HepG2 (cell line): ENCODE data around the gene CTRB2. TPM values are rescaled to one million over a fixed set of nuclear protein-coding genes. Genes with fewer than 3 reads are reported as not detected.

Experiments
- AGO2 ChIP-seq: fragments of 200-400 bp; formaldehyde crosslinking; optimal IDR thresholded peaks from 2 replicates; pipeline ENCODE3; 2017; ENCODE audit warnings: mild to moderate bottlenecking, low read depth, low read length, moderate library complexity
- ARHGAP35 ChIP-seq: sonication (generic); formaldehyde crosslinking; IDR thresholded peaks from 2 replicates; pipeline ENCODE4 v1.9.0; 2022; ENCODE audit warnings: mild to moderate bottlenecking, inconsistent platforms, moderate library complexity, missing genetic modification reagents, borderline replicate concordance
- CENPX ChIP-seq: sonication (generic); formaldehyde crosslinking; IDR thresholded peaks from 2 replicates; pipeline ENCODE4 v1.9.0; 2021; ENCODE audit warnings: mild to moderate bottlenecking, missing genetic modification reagents, moderate library complexity
- CSRNP2 ChIP-seq: sonication (generic); formaldehyde crosslinking; conservative IDR thresholded peaks from 2 replicates; pipeline ENCODE4 v1.8.0; 2022; ENCODE audit warnings: low read depth, missing genetic modification reagents
- HDAC2 ChIP-seq: sonication (generic); formaldehyde crosslinking; IDR thresholded peaks from 2 replicates; pipeline ENCODE4 v1.4.0; 2020; ENCODE audit warnings: missing genetic modification reagents
- HOXA5 ChIP-seq: sonication (generic); formaldehyde crosslinking; IDR thresholded peaks from 2 replicates; pipeline ENCODE4 v1.4.0; 2020; ENCODE audit warnings: missing genetic modification reagents
- NONO ChIP-seq, 2 experiments: fragments of 450-650 bp in 1 of 2; sonication (generic) in 1 of 2; formaldehyde crosslinking in 1 of 2; IDR thresholded peaks in 1 of 2; conservative IDR thresholded peaks in 1 of 2; 2 replicates each; pipeline versions ENCODE4 v1.6.1 to v1.8.0; 2017 to 2022; ENCODE audit warnings: mild to moderate bottlenecking in 1 of 2, missing genetic modification reagents in 1 of 2, moderate library complexity in 1 of 2
- NR0B2 ChIP-seq: sonication (generic); formaldehyde crosslinking; IDR thresholded peaks from 2 replicates; pipeline ENCODE4 v1.4.0; 2020; ENCODE audit warnings: mild to moderate bottlenecking, missing genetic modification reagents
- NRL ChIP-seq: sonication (generic); formaldehyde crosslinking; IDR thresholded peaks from 2 replicates; pipeline ENCODE4 v1.5.0; 2020; ENCODE audit warnings: missing genetic modification reagents, mild to moderate bottlenecking, moderate library complexity, borderline replicate concordance
- POLR2AphosphoS2 ChIP-seq: IDR thresholded peaks from 2 replicates; pipeline ENCODE4 v1.6.1; 2011; ENCODE audit warnings: low read depth, low read length, improper control_type of control experiment
- REL ChIP-seq: sonication (generic); formaldehyde crosslinking; conservative IDR thresholded peaks from 2 replicates; pipeline ENCODE4 v1.8.0; 2022; ENCODE audit warnings: mild to moderate bottlenecking, missing genetic modification reagents, moderate library complexity
- SRY ChIP-seq: sonication (generic); formaldehyde crosslinking; IDR thresholded peaks from 2 replicates; pipeline ENCODE4 v1.8.0; 2022; ENCODE audit warnings: mild to moderate bottlenecking, missing genetic modification reagents
- TEAD3 ChIP-seq: optimal IDR thresholded peaks from 2 replicates; pipeline ENCODE3; 2016; ENCODE audit warnings: borderline replicate concordance
- TFAP4 ChIP-seq: sonication (generic); IDR thresholded peaks from 2 replicates; pipeline ENCODE4 v1.6.1; 2016; ENCODE audit warnings: low read depth, borderline replicate concordance
- THAP9 ChIP-seq: sonication (generic); formaldehyde crosslinking; IDR thresholded peaks from 2 replicates; pipeline ENCODE4; 2020; ENCODE audit warnings: missing genetic modification reagents, mild to moderate bottlenecking, borderline replicate concordance
- ZBTB38 ChIP-seq: sonication (generic); formaldehyde crosslinking; IDR thresholded peaks from 2 replicates; pipeline ENCODE4 v1.5.1; 2020; ENCODE audit warnings: mild to moderate bottlenecking, missing genetic modification reagents
- ZNF781 ChIP-seq: sonication (generic); formaldehyde crosslinking; IDR thresholded peaks from 2 replicates; pipeline ENCODE4 v1.5.1; 2020; ENCODE audit warnings: borderline replicate concordance, mild to moderate bottlenecking, missing genetic modification reagents; ENCODE audit errors: not compliant biosample characterization
- ZNF891 ChIP-seq: sonication (generic); formaldehyde crosslinking; IDR thresholded peaks from 2 replicates; pipeline ENCODE4 v1.5.0; 2020; ENCODE audit warnings: mild to moderate bottlenecking, missing genetic modification reagents
- polyA plus RNA-seq, 8 experiments: library from polyadenylated mRNA; depleted of rRNA in 3 of 8; stranded (reverse) in 7 of 8; unstranded in 1 of 8; fragments of >200 nt; fragmentation: Illumina TruSeq in 4 of 8; extraction: Trizol in 4 of 8; gene quantifications; 2 replicates each; pipeline versions ENCODE4 v1.2.1 to v1.2.3, GENCODE V29; 2011 to 2016; ENCODE audit warnings: low read depth in 4 of 8, missing spikeins in 1 of 8, mixed read lengths in 1 of 8; ENCODE audit not compliant: insufficient read depth in 1 of 8
- total RNA-seq, 5 experiments: library from RNA; depleted of rRNA; stranded (reverse); fragments of >200 nt; fragmentation: Illumina TruSeq; extraction: Trizol; gene quantifications; 2 replicates each; pipeline ENCODE4 v1.2.3, GENCODE V29; 2016; ENCODE audit warnings: low read depth in 1 of 5
- TF ChIP-seq, protein P1 (sequence below): sonication (generic); formaldehyde crosslinking; IDR thresholded peaks from 2 replicates; pipeline ENCODE4 v1.5.0; 2020; ENCODE audit warnings: missing genetic modification reagents
- TF ChIP-seq, protein P2 (sequence below): IDR thresholded peaks from 2 replicates; pipeline ENCODE4 v1.6.1; 2018; ENCODE audit warnings: missing genetic modification reagents

Gene CTRB2
- total and polyA plus RNA-seq, 2 of the 13 experiments (the other 11 are each of a cell fraction or from before 2014, with no cell fraction given), result 0.13 TPM; not detected in 1

- TF ChIP-seq ZNF781 (CRISPR knock-in tag), result peak; percentile 84
- TF ChIP-seq, protein P1, sequence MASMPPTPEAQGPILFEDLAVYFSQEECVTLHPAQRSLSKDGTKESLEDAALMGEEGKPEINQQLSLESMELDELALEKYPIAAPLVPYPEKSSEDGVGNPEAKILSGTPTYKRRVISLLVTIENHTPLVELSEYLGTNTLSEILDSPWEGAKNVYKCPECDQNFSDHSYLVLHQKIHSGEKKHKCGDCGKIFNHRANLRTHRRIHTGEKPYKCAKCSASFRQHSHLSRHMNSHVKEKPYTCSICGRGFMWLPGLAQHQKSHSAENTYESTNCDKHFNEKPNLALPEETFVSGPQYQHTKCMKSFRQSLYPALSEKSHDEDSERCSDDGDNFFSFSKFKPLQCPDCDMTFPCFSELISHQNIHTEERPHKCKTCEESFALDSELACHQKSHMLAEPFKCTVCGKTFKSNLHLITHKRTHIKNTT, result no peak
- peak; percentile 1 for TF ChIP-seq TEAD3 (CRISPR knock-in tag)
- no peak for TF ChIP-seq CSRNP2 (CRISPR knock-in tag)
- TF ChIP-seq TFAP4, result peak; percentile 63; the same call in 1 of the 2 replicates
- TF ChIP-seq NONO (IDR thresholded peaks at IDR 0.05), result no peak
- TF ChIP-seq NONO (CRISPR knock-in tag; conservative IDR thresholded peaks at IDR 0.05), result 0 out of 2 replicates have a peak, but pooled peaks have one; percentile 43
- TF ChIP-seq AGO2, result peak; percentile 70
- TF ChIP-seq HOXA5 (CRISPR knock-in tag), result no peak
- TF ChIP-seq, protein P2, sequence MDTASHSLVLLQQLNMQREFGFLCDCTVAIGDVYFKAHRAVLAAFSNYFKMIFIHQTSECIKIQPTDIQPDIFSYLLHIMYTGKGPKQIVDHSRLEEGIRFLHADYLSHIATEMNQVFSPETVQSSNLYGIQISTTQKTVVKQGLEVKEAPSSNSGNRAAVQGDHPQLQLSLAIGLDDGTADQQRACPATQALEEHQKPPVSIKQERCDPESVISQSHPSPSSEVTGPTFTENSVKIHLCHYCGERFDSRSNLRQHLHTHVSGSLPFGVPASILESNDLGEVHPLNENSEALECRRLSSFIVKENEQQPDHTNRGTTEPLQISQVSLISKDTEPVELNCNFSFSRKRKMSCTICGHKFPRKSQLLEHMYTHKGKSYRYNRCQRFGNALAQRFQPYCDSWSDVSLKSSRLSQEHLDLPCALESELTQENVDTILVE (CRISPR knock-in tag), result no peak
- 0 out of 2 replicates have a peak, but pooled peaks have one; percentile 10 for TF ChIP-seq THAP9 (CRISPR knock-in tag)
- TF ChIP-seq ZBTB38 (CRISPR knock-in tag), result peak; percentile 81
- TF ChIP-seq REL, result 0 out of 2 replicates have a peak, but pooled peaks have one; percentile 59
- no peak for TF ChIP-seq ARHGAP35 (CRISPR knock-in tag)
- TF ChIP-seq NRL, result peak; percentile 1; the same call in 1 of the 2 replicates
- peak; percentile 16; the same call in 1 of the 2 replicates for TF ChIP-seq POLR2AphosphoS2
- TF ChIP-seq NR0B2 (CRISPR knock-in tag), result no peak
- no peak for TF ChIP-seq CENPX (CRISPR knock-in tag)
- no peak for TF ChIP-seq HDAC2 (CRISPR knock-in tag)
- no peak for TF ChIP-seq SRY (CRISPR knock-in tag)
- peak; percentile 14; the same call in 1 of the 2 replicates for TF ChIP-seq ZNF891 (CRISPR knock-in tag)
These were observed 45.3 kb upstream of the CTRB2 start (continued) for GRCh38 chr16:75252049-75252864.
